Measurements from ENCODE around the gene HSD11B1.
"Not testable (repeated sequence)": the region's sequence is repeated elsewhere in the genome, so short reads cannot be mapped to it uniquely, and the experiment has no call there.

HSD11B1 gene

GRCh38 chr1:209692296-209692695 lies 12.3 kb upstream of the HSD11B1 start:
- no peak overlapping the region for H3K4me3 ChIP-seq (ENCODE audit: low read depth, low read length)
- no peak for TF ChIP-seq CTCF (IDR thresholded peaks at IDR 0.05; ENCODE audit: low read depth, low read length)

DNA sequence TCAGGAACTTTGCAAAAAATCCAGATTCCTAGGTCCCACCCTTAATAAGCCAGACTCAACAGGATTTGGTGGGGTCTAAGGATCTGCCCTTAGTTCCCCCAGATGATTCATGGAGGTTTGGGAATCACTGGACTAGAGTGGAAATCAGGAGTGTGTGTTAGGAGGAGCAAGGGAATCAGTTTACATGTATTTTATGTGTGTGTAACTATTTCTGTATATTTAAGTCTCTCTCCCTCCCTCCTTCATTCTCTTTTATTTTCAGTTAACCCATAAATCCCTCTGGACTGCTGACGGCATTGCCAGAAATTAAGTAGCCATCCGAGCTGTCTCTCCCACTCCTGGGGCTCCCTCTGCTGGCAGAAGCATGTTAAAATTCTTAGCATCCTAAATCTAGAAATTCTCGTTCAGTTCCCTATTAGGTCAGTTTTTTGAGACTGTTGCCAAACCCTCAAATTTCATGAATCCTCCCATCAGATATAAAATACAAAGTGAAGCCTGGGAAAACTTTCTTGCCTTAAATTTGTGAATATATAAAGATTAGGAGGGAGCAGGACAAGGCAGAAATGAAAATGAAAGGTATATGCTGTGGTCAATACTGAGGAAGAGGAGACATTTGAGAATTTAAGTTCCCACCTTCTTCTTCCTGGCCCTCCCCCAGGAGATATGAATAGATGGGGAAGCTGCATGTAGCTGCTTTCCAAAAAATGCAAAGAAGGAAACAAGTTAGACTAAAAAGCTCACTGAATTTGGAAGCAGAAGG lies 11.7 kb upstream of the HSD11B1 start:
- peak; percentile 80 for TF ChIP-seq CTCF (IDR thresholded peaks at IDR 0.05; ENCODE audit: low read depth, low read length)
- H3K4me3 ChIP-seq (ENCODE audit: low read depth, low read length), result no peak overlapping the region

GRCh38 chr1:209696673-209697072 lies 8.0 kb upstream of the HSD11B1 start:
- TF ChIP-seq CTCF (IDR thresholded peaks at IDR 0.05; ENCODE audit: low read depth, low read length), result no peak
- H3K4me3 ChIP-seq (ENCODE audit: low read depth, low read length), result no peak overlapping the region

- H3K4me3 ChIP-seq (ENCODE audit: low read depth, low read length), result no peak overlapping the region
- TF ChIP-seq CTCF (IDR thresholded peaks at IDR 0.05; ENCODE audit: low read depth, low read length), result no peak
Observed at GRCh38 chr1:209697126-209697525, 7.5 kb upstream of the HSD11B1 start.

DNA sequence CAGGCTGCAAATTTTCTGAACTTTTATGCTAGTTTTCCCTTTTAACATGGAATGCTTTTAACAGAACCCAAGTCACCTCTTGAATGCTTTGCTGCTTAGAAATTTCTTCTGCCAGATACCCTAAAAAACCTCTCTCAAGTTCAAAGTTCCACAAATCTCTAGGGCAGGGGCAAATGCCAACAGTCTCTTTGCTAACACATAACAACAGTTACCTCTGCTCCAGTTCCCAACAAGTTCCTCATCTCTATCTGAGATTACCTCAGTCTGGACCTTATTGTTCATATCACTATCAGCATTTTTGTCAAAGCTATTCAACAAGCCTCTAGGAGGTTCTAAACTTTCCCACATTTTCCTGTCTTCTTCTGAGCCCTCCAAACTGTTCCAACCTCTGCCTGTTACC lies 4.0 kb upstream of the HSD11B1 start:
- not testable (repeated sequence) for H3K4me3 ChIP-seq (ENCODE audit: low read depth, low read length)

- H3K4me3 ChIP-seq (ENCODE audit: low read depth, low read length), result no peak overlapping the region
- TF ChIP-seq CTCF (IDR thresholded peaks at IDR 0.05; ENCODE audit: low read depth, low read length), result no peak
Observed at GRCh38 chr1:209702832-209703231, 1.8 kb upstream of the HSD11B1 start.

DNA sequence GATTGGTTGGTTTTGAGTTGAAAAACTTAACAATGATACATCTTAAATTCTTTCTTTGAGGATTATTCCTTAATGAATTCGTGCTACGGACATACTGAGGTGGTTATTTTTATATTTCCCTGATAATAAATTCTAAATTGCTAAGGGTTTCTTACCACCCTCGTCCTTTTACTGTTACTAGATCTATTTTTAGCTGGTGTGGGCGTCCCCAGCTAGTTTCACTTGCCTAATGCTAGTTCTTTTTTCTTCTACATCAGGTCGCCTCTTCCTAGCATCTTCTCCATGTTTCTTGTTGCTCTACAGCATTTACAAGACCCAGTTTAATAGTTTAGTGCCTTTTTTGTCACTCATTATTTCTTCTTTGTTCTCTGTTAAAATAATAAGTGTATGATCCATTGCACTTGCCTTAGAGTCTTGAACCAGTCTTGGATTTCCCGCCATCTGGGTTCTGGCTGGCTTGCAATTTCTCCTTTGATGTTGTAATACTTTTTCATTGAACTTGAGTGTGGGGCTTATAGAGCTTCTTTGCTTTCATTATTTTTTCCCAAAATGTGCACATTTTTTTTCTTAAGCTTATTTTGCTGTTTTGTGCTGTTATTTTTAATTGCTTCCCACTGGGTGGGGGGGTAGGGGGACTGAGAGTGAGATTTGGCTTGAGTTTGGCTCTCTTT lies 677 bp upstream of the HSD11B1 start:
- H3K4me3 ChIP-seq (ENCODE audit: low read depth, low read length), result no peak overlapping the region
- no peak for TF ChIP-seq CTCF (IDR thresholded peaks at IDR 0.05; ENCODE audit: low read depth, low read length)

Data from WI38 (cell line).